ENCODE measurements around the gene SLC16A5.

- TF ChIP-seq POLR2A (IDR thresholded peaks at IDR 0.05) (no peak), CTCF (IDR thresholded peaks at IDR 0.05) (no peak)
These were observed 48.5 kb upstream of the SLC16A5 start for GRCh38 chr17:75039238-75039637.
